HUDEP-2 (cell line): ENCODE measurements around the gene PELI3.
A peak's percentile ranks its signal among the peaks of the same experiment; 100 is the strongest.

Experiments
- DNase-seq, 76 experiments: peaks; one replicate each; lab custom pipeline; 2025; ENCODE audit not compliant: unreplicated experiment in 76 of 76; lab: John Stamatoyannopoulos, UW

PELI3 gene

DNA sequence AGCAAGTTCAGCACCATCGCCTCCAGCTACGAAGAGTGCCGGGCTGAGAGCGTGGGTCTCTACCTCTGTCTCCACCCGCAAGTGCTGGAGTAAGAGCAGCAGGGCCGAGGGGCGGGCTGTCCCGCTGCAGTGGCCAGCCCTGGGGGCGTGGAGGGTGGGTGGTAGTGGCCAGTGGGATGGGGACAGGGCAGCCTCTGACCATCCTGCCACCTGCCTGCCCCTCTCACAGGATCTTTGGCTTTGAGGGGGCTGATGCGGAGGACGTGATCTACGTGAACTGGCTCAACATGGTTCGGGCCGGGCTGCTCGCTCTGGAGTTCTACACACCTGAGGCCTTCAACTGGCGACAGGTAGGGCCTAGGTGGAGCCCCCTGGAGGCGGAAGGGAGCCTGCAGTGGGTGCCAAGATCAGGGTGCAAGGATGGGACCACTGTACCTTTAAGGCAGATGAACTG is 28.7 kb downstream of the PELI3 start:
- DNase-seq = no peak

DNA sequence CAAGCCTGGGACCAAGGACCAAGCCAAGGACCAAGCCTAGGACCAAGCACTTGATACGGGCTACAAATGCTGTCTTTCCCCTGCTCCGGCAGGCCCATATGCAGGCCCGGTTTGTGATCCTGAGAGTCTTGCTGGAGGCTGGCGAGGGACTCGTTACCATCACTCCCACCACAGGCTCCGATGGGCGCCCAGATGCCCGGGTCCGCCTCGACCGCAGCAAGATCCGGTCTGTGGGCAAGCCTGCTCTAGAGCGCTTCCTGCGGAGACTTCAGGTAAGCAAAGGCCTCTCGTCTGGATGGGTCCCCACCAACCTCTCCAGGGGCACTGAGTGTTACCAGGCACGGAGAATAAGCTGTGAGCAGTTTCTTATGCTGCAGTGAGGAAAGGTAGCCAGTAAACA is 30.5 kb downstream of the PELI3 start:
- no peak for DNase-seq

DNA sequence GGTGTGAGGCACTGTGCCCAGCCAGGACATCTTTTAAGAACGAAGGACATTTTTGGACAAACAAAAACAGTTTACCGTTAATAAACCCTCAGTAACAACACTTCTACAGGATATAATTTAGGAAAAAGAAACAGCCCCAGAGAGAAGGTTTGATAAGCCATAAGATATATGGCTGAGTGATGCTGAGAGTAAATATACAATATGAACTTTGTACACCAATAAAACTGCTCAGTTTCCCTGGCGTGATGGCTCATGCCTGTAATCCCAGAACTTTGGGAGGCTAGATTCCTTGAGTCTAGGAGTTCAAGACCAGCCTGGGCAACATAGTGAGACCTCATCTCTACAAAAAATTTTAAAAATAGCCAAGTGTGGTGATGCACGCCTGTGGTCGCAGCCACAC is 31.8 kb downstream of the PELI3 start:
- no peak for DNase-seq

DNA sequence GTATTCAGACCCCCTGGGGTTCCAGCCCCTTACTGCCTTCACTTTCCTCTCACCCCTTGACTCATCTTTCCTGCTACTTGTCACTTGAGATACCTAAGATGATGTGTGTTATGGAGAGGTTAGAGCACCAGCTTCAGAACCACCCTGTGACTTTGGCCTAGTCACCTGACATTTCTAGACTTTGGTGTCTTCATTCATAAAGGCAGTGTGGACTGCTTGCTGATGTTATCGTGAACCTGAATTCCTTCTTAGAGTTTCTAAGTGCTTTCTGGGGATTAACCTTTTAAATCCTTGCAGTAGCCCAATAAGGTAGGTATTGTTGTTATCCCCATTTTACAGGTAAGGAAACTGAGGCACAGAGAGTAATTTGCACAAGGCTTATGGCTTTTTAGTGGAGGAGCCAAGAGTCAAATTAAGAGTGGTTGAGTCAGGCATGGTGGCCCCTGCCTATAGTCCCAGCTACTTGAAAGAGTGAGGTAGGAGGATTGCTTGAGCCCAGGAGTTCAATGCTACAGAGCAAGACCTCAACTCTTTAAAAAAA is 38.6 kb downstream of the PELI3 start:
- no peak for DNase-seq

DNA sequence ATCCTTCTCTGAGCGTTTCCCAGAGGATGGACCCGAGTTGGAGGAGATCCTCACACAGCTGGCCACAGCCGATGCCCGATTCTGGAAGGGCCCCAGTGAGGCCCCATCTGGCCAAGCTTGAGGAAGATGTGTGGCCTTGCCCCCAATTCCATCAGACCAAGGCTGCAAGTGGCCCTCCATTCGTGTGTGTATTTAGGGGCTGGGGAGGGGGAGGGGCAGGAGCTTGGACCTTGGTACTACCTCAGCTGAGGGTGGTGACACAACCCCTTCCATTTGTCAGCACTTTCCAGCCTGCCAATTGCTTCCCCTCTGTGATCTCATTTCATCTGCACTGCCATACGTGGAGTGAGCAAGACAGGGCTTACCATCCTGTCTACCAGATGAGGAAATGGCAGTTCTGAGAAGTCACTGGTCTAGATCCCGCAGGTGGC is 42.4 kb downstream of the PELI3 start:
- no peak for DNase-seq

DNA sequence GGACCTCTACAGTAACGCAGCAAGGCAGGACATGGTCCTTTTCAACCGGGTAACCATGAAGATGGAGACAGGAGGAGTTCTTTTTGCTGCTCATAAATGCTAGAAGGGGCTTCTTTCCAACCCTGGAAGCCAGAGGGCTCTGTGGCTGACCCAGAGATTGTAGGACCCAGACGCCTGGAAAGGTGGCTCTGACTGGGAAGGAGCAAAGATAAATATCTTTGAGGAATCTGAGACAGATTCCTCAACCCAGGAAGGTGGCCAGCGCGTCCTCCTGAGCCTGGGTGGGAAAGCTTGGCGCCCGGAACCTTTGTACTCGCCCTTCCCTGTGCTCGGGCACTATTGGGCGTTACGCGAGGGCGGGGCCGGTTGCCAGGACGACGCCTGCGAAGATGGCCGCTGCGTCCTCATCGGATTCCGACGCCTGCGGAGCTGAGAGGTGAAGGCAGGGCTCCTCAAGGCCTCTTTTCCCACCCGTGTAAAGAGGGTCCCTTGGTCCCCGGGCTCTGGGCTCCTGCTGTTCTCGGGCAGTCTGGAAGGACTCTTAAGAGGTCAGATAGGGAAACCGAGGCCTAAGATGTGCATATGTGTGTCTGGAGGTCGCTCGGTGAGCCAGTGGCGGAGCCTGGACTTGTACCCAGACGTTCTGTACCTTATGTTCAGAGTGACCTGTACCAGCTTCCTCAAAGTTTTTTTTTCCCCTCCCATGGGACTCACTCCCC is 43.7 kb downstream of the PELI3 start, which contains the start of gene BBS1:
TSS of gene BBS1 (plus strand) at position 365 of the 719 bp plus-strand sequence. CDS start at position 390, 25 bp downstream.
- DNase-seq = peak in 72 of 76 experiments; percentile 5 to 82 (median 61)

DNA sequence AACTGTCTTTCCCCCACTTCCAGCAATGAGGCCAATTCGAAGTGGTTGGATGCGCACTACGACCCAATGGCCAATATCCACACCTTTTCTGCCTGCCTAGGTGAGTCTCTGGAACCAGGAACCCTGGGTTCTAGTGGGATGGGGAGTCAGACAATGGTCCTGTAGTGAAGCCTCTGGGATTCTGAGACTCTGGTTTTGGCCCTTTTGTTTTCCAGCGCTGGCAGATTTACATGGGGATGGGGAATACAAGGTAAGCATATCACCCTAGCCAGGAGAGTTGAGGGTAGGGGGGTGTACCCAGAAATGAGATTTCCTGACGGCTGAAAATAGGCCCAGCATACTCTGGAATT is 44.3 kb downstream of the PELI3 start:
- DNase-seq = no peak

DNA sequence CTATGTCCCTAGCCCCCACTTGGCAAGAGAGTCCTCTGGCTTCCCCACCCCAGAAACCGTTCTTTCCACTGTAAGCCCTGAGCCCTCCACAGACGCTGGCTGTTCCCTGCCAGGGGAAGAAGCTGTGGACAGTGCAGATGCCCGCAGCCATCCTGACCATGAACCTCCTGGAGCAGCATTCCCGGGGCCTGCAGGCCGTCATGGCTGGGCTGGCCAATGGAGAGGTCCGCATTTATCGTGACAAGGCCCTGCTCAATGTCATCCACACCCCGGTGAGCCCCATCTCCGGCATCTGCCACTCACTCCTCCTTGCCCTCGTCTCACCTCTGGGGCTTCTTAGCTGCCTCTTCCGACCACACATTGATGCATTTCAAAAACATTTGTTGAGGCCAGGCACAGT is 56.9 kb downstream of the PELI3 start:
- no peak for DNase-seq

DNA sequence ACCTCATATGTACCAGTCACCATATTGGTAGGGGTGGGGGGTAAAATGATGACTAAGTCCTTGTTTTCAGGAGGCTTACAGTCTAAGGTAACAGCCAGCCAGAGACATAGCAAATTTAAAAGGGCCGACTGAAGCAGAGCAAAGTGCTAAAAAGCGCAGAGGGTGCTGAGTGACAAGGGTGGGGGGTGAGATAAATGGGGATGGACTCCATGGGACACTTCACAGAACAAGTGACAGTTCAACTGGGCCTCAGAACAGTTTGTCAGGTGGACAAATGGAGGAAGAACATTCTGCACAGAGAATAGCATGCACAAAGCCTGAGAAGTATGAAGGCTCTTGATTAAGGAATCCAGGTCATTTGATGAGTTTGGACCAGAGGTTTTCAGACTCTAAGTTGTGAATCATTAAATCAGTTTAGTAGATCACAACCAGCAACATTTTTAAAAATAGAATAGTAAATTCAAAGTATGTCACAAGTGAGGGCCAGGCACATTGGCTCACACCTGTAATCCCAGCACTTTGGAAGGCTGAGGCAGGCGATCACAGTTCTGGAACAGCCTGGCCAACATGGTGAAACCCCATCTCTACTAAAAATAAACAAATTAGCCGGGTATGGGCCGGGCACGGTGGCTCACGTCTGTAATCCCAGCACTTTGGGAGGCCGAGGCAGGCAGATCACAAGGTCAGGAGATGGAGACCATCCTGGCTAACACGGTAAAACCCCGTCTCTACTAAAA is 57.8 kb downstream of the PELI3 start:
- DNase-seq = no peak
